PC-9 (cell line): ENCODE results near the gene SCN7A. TPM values are rescaled to one million over a fixed set of nuclear protein-coding genes. Genes with fewer than 3 reads are reported as not detected.

Source experiments
- BruUV-seq: library from RNA; stranded (reverse); fragments of 400-500 nt; replicated peaks from 2 replicates; lab custom pipeline; 2021; lab: Mats Ljungman, UMichigan
- CTCF ChIA-PET: fragments of 300-600 bp; sonication (Branson Sonifier 250); formaldehyde crosslinking; loops from one replicate; lab custom pipeline; 2022; ENCODE audit warnings: antibody characterized with exemption; lab: Charles Lee
- POLR2A ChIA-PET: fragments of 300-600 bp; sonication (Branson Sonifier 250); formaldehyde crosslinking; loops from one replicate; lab custom pipeline; 2022; ENCODE audit warnings: antibody characterized with exemption; ENCODE audit not compliant: unreplicated experiment; lab: Charles Lee
- DNase-seq, 2 experiments: peaks; one replicate each; pipeline versions ENCODE4 v3.0.0 to v3.0.0-alpha.2; 2015 to 2022; ENCODE audit warnings: mixed read lengths in 1 of 2
- H2AFZ ChIP-seq: fragments of 200-600 bp; sonication (generic); 2 replicates; pipeline ENCODE4 v1.8.1; 2017; ENCODE audit warnings: antibody characterized with exemption
- H3F3A ChIP-seq: fragments of 200-600 bp; sonication (generic); 2 replicates; pipeline ENCODE4 v1.8.1; 2017; ENCODE audit warnings: antibody characterized with exemption, mild to moderate bottlenecking, low read depth; ENCODE audit not compliant: insufficient read depth
- H3K27ac ChIP-seq: fragments of 200-600 bp; sonication (generic); 2 replicates; pipeline ENCODE4 v1.6.1; 2016; ENCODE audit warnings: mixed run types
- H3K27me3 ChIP-seq: fragments of 200-600 bp; sonication (generic); 2 replicates; pipeline ENCODE4 v1.6.1; 2016; ENCODE audit warnings: low read depth, mixed run types; ENCODE audit not compliant: insufficient read depth
- H3K36me3 ChIP-seq: fragments of 200-600 bp; sonication (generic); 2 replicates; pipeline ENCODE4 v1.6.1; 2016; ENCODE audit warnings: low read depth, mixed run types
- H3K4me1 ChIP-seq: fragments of 200-600 bp; sonication (generic); replicated peaks from 2 replicates; pipeline ENCODE4 v1.6.1; 2016; ENCODE audit warnings: mixed run types; ENCODE audit not compliant: insufficient read depth
- H3K4me2 ChIP-seq: fragments of 200-600 bp; sonication (generic); 2 replicates; pipeline ENCODE4 v1.6.1; 2017; ENCODE audit warnings: mixed run types
- H3K4me3 ChIP-seq: fragments of 200-600 bp; sonication (generic); 2 replicates; pipeline ENCODE4 v1.6.1; 2016; ENCODE audit warnings: mixed run types
- H3K79me2 ChIP-seq: fragments of 200-600 bp; sonication (generic); 2 replicates; pipeline ENCODE4 v1.6.1; 2017; ENCODE audit warnings: low read depth, mixed run types
- H3K9me2 ChIP-seq: fragments of 200-600 bp; sonication (generic); 2 replicates; pipeline ENCODE4 v1.8.1; 2017; ENCODE audit warnings: mild to moderate bottlenecking; ENCODE audit not compliant: insufficient read depth
- H3K9me3 ChIP-seq: fragments of 200-600 bp; sonication (generic); 2 replicates; pipeline ENCODE4 v1.8.1; 2016; ENCODE audit warnings: low read depth; ENCODE audit not compliant: insufficient read depth
- H4K20me1 ChIP-seq: fragments of 200-600 bp; sonication (generic); 2 replicates; pipeline ENCODE4 v1.8.1; 2017; ENCODE audit not compliant: insufficient read depth
- CTCF ChIP-seq: fragments of 200-600 bp; sonication (generic); conservative IDR thresholded peaks from 2 replicates; pipeline ENCODE4 v1.6.1; 2017; ENCODE audit warnings: mixed run types, antibody characterized with exemption, mild to moderate bottlenecking, moderate library complexity
- EZH2 ChIP-seq: fragments of 200-600 bp; sonication (generic); IDR thresholded peaks from 2 replicates; pipeline ENCODE4 v1.8.0; 2017; ENCODE audit warnings: antibody characterized with exemption, low read depth
- intact Hi-C: fragments of 100-400 bp; cut with micrococcal nuclease; formaldehyde crosslinking; loops from one replicate; pipeline ENCODE4 v1.10.0; 2022; ENCODE audit not compliant: unreplicated experiment
- total RNA-seq: library from RNA; stranded (reverse); gene quantifications from 2 replicates; pipeline ENCODE4 v1.2.3, GENCODE V29; 2021

The SCN7A gene
- total RNA-seq, 1 experiment from 2014 or later = not detected

- H3K4me1 ChIP-seq = no peaks in the 10 kb centered on the region
- no peak for TF ChIP-seq EZH2
- TF ChIP-seq CTCF = no peak
- DNase-seq = no peak
- H3K9me2 ChIP-seq = no peaks in the 10 kb centered on the region
- H4K20me1 ChIP-seq = no peaks in the 10 kb centered on the region
- H3K4me3 ChIP-seq = no peak overlapping the region
- ChIA-PET CTCF (no interaction called here), POLR2A (no interaction called here)
- no peak overlapping the region for H3K4me2 ChIP-seq
- H3K36me3 ChIP-seq = no peaks in the 10 kb centered on the region
- no peak overlapping the region for H3K27ac ChIP-seq
- no peak overlapping the region for H2AFZ ChIP-seq
- intact Hi-C loops = no loop called here
- no TSS peak for BruUV-seq
- H3F3A ChIP-seq = no peaks in the 10 kb centered on the region
- no peaks in the 10 kb centered on the region for H3K79me2 ChIP-seq
- no peaks in the 10 kb centered on the region for H3K27me3 ChIP-seq
- H3K9me3 ChIP-seq = no peaks in the 10 kb centered on the region
These were observed 27.1 kb upstream of the SCN7A start for GRCh38 chr2:166521155-166521554.

GRCh38 chr2:166520604-166521003, 26.6 kb upstream of the SCN7A start:
- ChIA-PET CTCF (no interaction called here), POLR2A (no interaction called here)
- TF ChIP-seq EZH2 (no peak), CTCF (no peak)
- Histone ChIP-seq H3K4me1 (no peaks in the 10 kb centered on the region), H3K36me3 (no peaks in the 10 kb centered on the region), H2AFZ (no peak overlapping the region), H3K27me3 (no peaks in the 10 kb centered on the region), H3F3A (no peaks in the 10 kb centered on the region), H4K20me1 (no peaks in the 10 kb centered on the region), H3K27ac (no peak overlapping the region), H3K9me2 (no peaks in the 10 kb centered on the region), H3K79me2 (no peaks in the 10 kb centered on the region), H3K4me2 (no peak overlapping the region), H3K4me3 (no peak overlapping the region), H3K9me3 (no peaks in the 10 kb centered on the region)
- BruUV-seq = no TSS peak
- no peak for DNase-seq
- intact Hi-C loops = no loop called here

- Histone ChIP-seq H3F3A (no peaks in the 10 kb centered on the region), H3K79me2 (no peaks in the 10 kb centered on the region), H2AFZ (no peak overlapping the region), H3K4me3 (no peak overlapping the region), H3K4me1 (no peaks in the 10 kb centered on the region), H3K36me3 (no peaks in the 10 kb centered on the region), H3K9me3 (no peaks in the 10 kb centered on the region), H3K9me2 (no peaks in the 10 kb centered on the region), H4K20me1 (no peaks in the 10 kb centered on the region), H3K4me2 (no peak overlapping the region), H3K27me3 (no peaks in the 10 kb centered on the region), H3K27ac (no peak overlapping the region)
- no peak for DNase-seq
- CTCF ChIA-PET = no interaction called here
- POLR2A ChIA-PET = no interaction called here
- intact Hi-C loops = no loop called here
- BruUV-seq = no TSS peak
- no peak for TF ChIP-seq EZH2
- no peak for TF ChIP-seq CTCF
These were observed 25.4 kb upstream of the SCN7A start for GRCh38 chr2:166519391-166519962.
